SK-N-SH (cell line): ENCODE measurements around the gene PRKCB.

ENCODE experiments used
- CTCF ChIP-seq: fragments of 200-600 bp; sonication (generic); IDR thresholded peaks from 2 replicates; pipeline ENCODE4 v1.6.1; 2017; ENCODE audit warnings: antibody characterized with exemption, mild to moderate bottlenecking, moderate library complexity
- ELF1 ChIP-seq: IDR thresholded peaks from 2 replicates; pipeline ENCODE4 v1.4.0; 2012
- EZH2phosphoT487 ChIP-seq: fragments of 200-600 bp; sonication (generic); IDR thresholded peaks from 2 replicates; pipeline ENCODE4 v1.6.1; 2017; ENCODE audit warnings: low read depth, mixed run types, mild to moderate bottlenecking, antibody characterized with exemption, moderate library complexity, borderline replicate concordance
- GABPA ChIP-seq: IDR thresholded peaks from 2 replicates; pipeline ENCODE4 v1.4.0; 2012; ENCODE audit warnings: low read depth, mild to moderate bottlenecking
- JUND ChIP-seq: IDR thresholded peaks from 2 replicates; pipeline ENCODE4 v1.4.0; 2012
- REST ChIP-seq: IDR thresholded peaks from 2 replicates; pipeline ENCODE4 v1.6.1; 2012; ENCODE audit warnings: mild to moderate bottlenecking, low read depth, low read length, moderate library complexity
- TCF12 ChIP-seq: IDR thresholded peaks from 2 replicates; pipeline ENCODE4 v1.4.0; 2012
- TEAD4 ChIP-seq: IDR thresholded peaks from 2 replicates; pipeline ENCODE4 v1.4.0; 2012; ENCODE audit warnings: mild to moderate bottlenecking, borderline replicate concordance; ENCODE audit not compliant: insufficient read depth

- TF ChIP-seq TEAD4 (no peak), CTCF (no peak), TCF12 (no peak), ELF1 (no peak), EZH2phosphoT487 (no peak), REST (no peak), JUND (no peak), GABPA (no peak)
These were observed 310.7 kb downstream of the PRKCB start for GRCh38 chr16:24146518-24146917.
